Caco-2 (cell line): ENCODE measurements around the gene MON2. TPM values are rescaled to one million over a fixed set of nuclear protein-coding genes. Genes with fewer than 3 reads are reported as not detected.
"Not testable (repeated sequence)": the region's sequence is repeated elsewhere in the genome, so short reads cannot be mapped to it uniquely, and the experiment has no call there.

Experiments
- BruUV-seq: library from RNA; stranded (reverse); fragments of 400-500 nt; replicated peaks from 2 replicates; lab custom pipeline; 2021; lab: Mats Ljungman, UMichigan
- CTCF ChIA-PET: fragments of 300-600 bp; sonication (Branson Sonifier 250); formaldehyde crosslinking; loops from one replicate; lab custom pipeline; 2022; ENCODE audit warnings: antibody characterized with exemption; lab: Charles Lee
- POLR2A ChIA-PET: fragments of 300-600 bp; sonication (Branson Sonifier 250); formaldehyde crosslinking; loops from one replicate; lab custom pipeline; 2022; ENCODE audit warnings: antibody characterized with exemption; lab: Charles Lee
- DNase-seq, 2 experiments: peaks; one replicate each; pipeline versions ENCODE4 v3.0.0 to v3.0.0-alpha.2; 2020 to 2022
- H3K27me3 ChIP-seq: replicated peaks from 2 replicates; pipeline ENCODE4 v1.6.0; 2011; ENCODE audit warnings: low read length; ENCODE audit not compliant: control insufficient read depth, insufficient read depth
- H3K36me3 ChIP-seq: 2 replicates; pipeline ENCODE4 v1.5.1; 2011; ENCODE audit warnings: low read length; ENCODE audit not compliant: control insufficient read depth, insufficient read depth
- H3K4me1 ChIP-seq: fragments of 250-450 bp; sonication (Bioruptor Pico); 2 replicates; pipeline ENCODE4 v1.5.1; 2020; ENCODE audit warnings: mild to moderate bottlenecking
- H3K4me3 ChIP-seq: 2 replicates; pipeline ENCODE4 v1.5.1; 2011; ENCODE audit warnings: low read depth, mild to moderate bottlenecking, control low read depth, low read length
- H3K9me3 ChIP-seq: fragments of 250-450 bp; sonication (Bioruptor Pico); 2 replicates; pipeline ENCODE4 v1.5.1; 2020; ENCODE audit warnings: mild to moderate bottlenecking, moderate library complexity
- H3K27ac Mint-ChIP-seq: one replicate; pipeline ENCODE4 v1.8.0; 2022; ENCODE audit warnings: mixed read lengths; ENCODE audit not compliant: unreplicated experiment
- H3K27me3 Mint-ChIP-seq: one replicate; pipeline ENCODE4 v1.8.0; 2022; ENCODE audit warnings: mixed read lengths; ENCODE audit not compliant: insufficient read depth, unreplicated experiment
- H3K36me3 Mint-ChIP-seq: one replicate; pipeline ENCODE4 v1.8.0; 2022; ENCODE audit warnings: mild to moderate bottlenecking, mixed read lengths; ENCODE audit not compliant: insufficient read depth, unreplicated experiment
- H3K4me1 Mint-ChIP-seq: one replicate; pipeline ENCODE4 v1.8.0; 2022; ENCODE audit warnings: low read depth, mixed read lengths; ENCODE audit not compliant: unreplicated experiment
- H3K4me3 Mint-ChIP-seq: one replicate; pipeline ENCODE4 v1.8.0; 2022; ENCODE audit warnings: mild to moderate bottlenecking, moderate library complexity, mixed read lengths; ENCODE audit not compliant: unreplicated experiment
- H3K9me3 Mint-ChIP-seq: one replicate; pipeline ENCODE4 v1.8.0; 2022; ENCODE audit warnings: mixed read lengths; ENCODE audit not compliant: unreplicated experiment
- CTCF ChIP-seq, 2 experiments: fragments of 200-600 bp in 1 of 2; IDR thresholded peaks; 1 replicate in 1 of 2; 2 replicates in 1 of 2; pipeline versions ENCODE4 v1.5.1 to v1.8.0; 2011 to 2022; ENCODE audit warnings: antibody characterized with exemption in 1 of 2, control low read depth in 1 of 2, inconsistent platforms in 1 of 2, low read depth in 1 of 2, low read length in 1 of 2, mild to moderate bottlenecking in 1 of 2, moderate library complexity in 1 of 2; ENCODE audit not compliant: insufficient read depth in 1 of 2, severe bottlenecking in 1 of 2, unreplicated experiment in 1 of 2
- intact Hi-C: fragments of 100-400 bp; cut with micrococcal nuclease; formaldehyde crosslinking; loops from one replicate; pipeline ENCODE4 v1.10.0; 2022; ENCODE audit not compliant: unreplicated experiment
- total RNA-seq: library from RNA; stranded (reverse); gene quantifications from 2 replicates; pipeline ENCODE4 v1.2.3, GENCODE V29; 2022

MON2 gene
- total RNA-seq, 1 experiment from 2014 or later = 30.8 TPM

GRCh38 chr12:62512901-62513300 is 46.3 kb downstream of the MON2 start:
- DNase-seq = no peak
- Mint-ChIP-seq H3K27me3 (no peaks in the 10 kb centered on the region), H3K4me3 (no peak overlapping the region), H3K36me3 (peaks cover 34% of the 10 kb centered on the region), H3K27ac (no peak overlapping the region), H3K4me1 (no peaks in the 10 kb centered on the region), H3K9me3 (peaks cover 14% of the 10 kb centered on the region)
- CTCF ChIA-PET = no interaction called here
- no peaks in the 10 kb centered on the region for H3K36me3 ChIP-seq
- no peaks in the 10 kb centered on the region for H3K27me3 ChIP-seq
- BruUV-seq = no TSS peak
- POLR2A ChIA-PET = no interaction called here
- intact Hi-C loops = no loop called here
- H3K9me3 ChIP-seq = no peaks in the 10 kb centered on the region; the same call in 1 of the 2 replicates
- no peaks in the 10 kb centered on the region for H3K4me1 ChIP-seq
- H3K4me3 ChIP-seq = no peak overlapping the region
- no peak for TF ChIP-seq CTCF (IDR thresholded peaks at IDR 0.05; ENCODE audit: insufficient read depth in 1 of 2, low read depth in 1 of 2, low read length in 1 of 2, severe bottlenecking in 1 of 2, unreplicated experiment in 1 of 2)

- H3K4me3 Mint-ChIP-seq, H3K4me1 ChIP-seq, H3K4me3 ChIP-seq, H3K9me3 ChIP-seq, CTCF ChIA-PET, POLR2A ChIA-PET, intact Hi-C loops, H3K27ac Mint-ChIP-seq, H3K36me3 ChIP-seq, DNase-seq, H3K27me3 Mint-ChIP-seq, H3K27me3 ChIP-seq, BruUV-seq, H3K4me1 Mint-ChIP-seq: not testable (repeated sequence)
- H3K9me3 Mint-ChIP-seq = peaks cover 14% of the 10 kb centered on the region
- H3K36me3 Mint-ChIP-seq = peaks cover 27% of the 10 kb centered on the region
These were observed 47.5 kb downstream of the MON2 start for GRCh38 chr12:62514080-62514479.

- no peak for TF ChIP-seq CTCF (IDR thresholded peaks at IDR 0.05; ENCODE audit: insufficient read depth in 1 of 2, low read depth in 1 of 2, low read length in 1 of 2, severe bottlenecking in 1 of 2, unreplicated experiment in 1 of 2)
- CTCF ChIA-PET = no interaction called here
- no peaks in the 10 kb centered on the region for H3K9me3 ChIP-seq
- no TSS peak for BruUV-seq
- POLR2A ChIA-PET = no interaction called here
- H3K36me3 ChIP-seq = no peaks in the 10 kb centered on the region
- intact Hi-C loops = no loop called here
- Mint-ChIP-seq H3K27ac (no peak overlapping the region), H3K27me3 (no peaks in the 10 kb centered on the region), H3K4me1 (no peaks in the 10 kb centered on the region), H3K9me3 (no peaks in the 10 kb centered on the region), H3K36me3 (peaks cover 11% of the 10 kb centered on the region), H3K4me3 (no peak overlapping the region)
- DNase-seq = no peak
- H3K4me3 ChIP-seq = no peak overlapping the region
- H3K27me3 ChIP-seq = no peaks in the 10 kb centered on the region
- no peaks in the 10 kb centered on the region for H3K4me1 ChIP-seq
These were observed 50.3 kb downstream of the MON2 start for GRCh38 chr12:62516927-62517326.

GRCh38 chr12:62517887-62518286 is 51.3 kb downstream of the MON2 start:
- Histone ChIP-seq H3K27me3 (no peaks in the 10 kb centered on the region), H3K4me1 (0 out of 2 replicates have a peak, but pooled peaks cover 2% of the 10 kb centered on the region), H3K9me3 (no peaks in the 10 kb centered on the region), H3K4me3 (no peak overlapping the region), H3K36me3 (no peaks in the 10 kb centered on the region)
- Mint-ChIP-seq H3K27me3 (no peaks in the 10 kb centered on the region), H3K36me3 (peaks cover 8% of the 10 kb centered on the region), H3K4me3 (no peak overlapping the region), H3K9me3 (no peaks in the 10 kb centered on the region), H3K27ac (no peak overlapping the region), H3K4me1 (no peaks in the 10 kb centered on the region)
- TF ChIP-seq CTCF (IDR thresholded peaks at IDR 0.05; ENCODE audit: insufficient read depth in 1 of 2, low read depth in 1 of 2, low read length in 1 of 2, severe bottlenecking in 1 of 2, unreplicated experiment in 1 of 2) = no peak
- DNase-seq = no peak
- BruUV-seq = no TSS peak
- POLR2A ChIA-PET = interaction anchor here (0.6 kb wide), 1 partner anchor 16 kb away, joined by 3 read pairs; no protein-coding TSS in a partner anchor
- CTCF ChIA-PET = no interaction called here
- intact Hi-C loops = no loop called here
